K562 (cell line): ENCODE measurements around the gene ZNF618. TPM values are rescaled to one million over a fixed set of nuclear protein-coding genes. Genes with fewer than 3 reads are reported as not detected.

Experiments used
- CBX3 ChIP-seq, 2 experiments: IDR thresholded peaks; 1 replicate in 1 of 2; 2 replicates in 1 of 2; pipeline ENCODE4 v1.6.1; 2012; ENCODE audit warnings: inconsistent platforms in 2 of 2, low read length in 2 of 2, borderline replicate concordance in 1 of 2, control low read depth in 1 of 2
- CXXC5 ChIP-seq: fragments of 250-450 bp; sonication (Bioruptor Pico); IDR thresholded peaks from 2 replicates; pipeline ENCODE4 v1.8.0; 2022; ENCODE audit warnings: inconsistent platforms, mild to moderate bottlenecking, moderate library complexity
- ELF1 ChIP-seq: fragments of 200-800 bp; sonication (Bioruptor generic); IDR thresholded peaks from 2 replicates; pipeline ENCODE4 v1.6.1; 2016; ENCODE audit warnings: missing genetic modification characterization, missing compliant biosample characterization
- EZH2 ChIP-seq: IDR thresholded peaks from 2 replicates; pipeline ENCODE4 v1.6.1; 2012; ENCODE audit warnings: low read depth, mild to moderate bottlenecking, inconsistent platforms, low read length, borderline replicate concordance
- GTF2A2 ChIP-seq: IDR thresholded peaks from 2 replicates; pipeline ENCODE4 v1.6.1; 2016; ENCODE audit warnings: mild to moderate bottlenecking, missing genetic modification characterization, missing compliant biosample characterization
- L3MBTL2 ChIP-seq: fragments of 450-650 bp; IDR thresholded peaks from 2 replicates; pipeline ENCODE4 v1.6.1; 2016; ENCODE audit warnings: mild to moderate bottlenecking, moderate library complexity
- NEUROD1 ChIP-seq: fragments of 150-350 bp; IDR thresholded peaks from 2 replicates; pipeline ENCODE4 v1.6.1; 2014; ENCODE audit warnings: borderline replicate concordance, low read length, low read depth; ENCODE audit not compliant: partially characterized antibody
- NFYB ChIP-seq: IDR thresholded peaks from 2 replicates; pipeline ENCODE4 v1.6.1; 2011; ENCODE audit warnings: mild to moderate bottlenecking, moderate library complexity; ENCODE audit not compliant: insufficient read length; ENCODE audit errors: extremely low read depth
- NR2C2 ChIP-seq, 2 experiments: fragments of 200-800 bp in 1 of 2; sonication (Bioruptor generic) in 1 of 2; sonication (generic) in 1 of 2; formaldehyde crosslinking in 1 of 2; IDR thresholded peaks; 2 replicates each; pipeline versions ENCODE4 v1.6.1 to v1.8.0; 2016 to 2022; ENCODE audit warnings: mild to moderate bottlenecking in 1 of 2, missing compliant biosample characterization in 1 of 2, missing genetic modification characterization in 1 of 2, missing genetic modification reagents in 1 of 2
- NUFIP1 ChIP-seq: fragments of 450-650 bp; IDR thresholded peaks from 2 replicates; pipeline ENCODE4 v1.6.1; 2018; ENCODE audit not compliant: partially characterized antibody
- PKNOX1 ChIP-seq: fragments of 450-650 bp; IDR thresholded peaks from 2 replicates; pipeline ENCODE4 v1.6.1; 2016
- POLR2H ChIP-seq: IDR thresholded peaks from 2 replicates; pipeline ENCODE4 v1.6.1; 2016; ENCODE audit warnings: missing genetic modification characterization, low read depth, mild to moderate bottlenecking, control low read depth, missing compliant biosample characterization, moderate library complexity
- PRDM10 ChIP-seq: fragments of 450-650 bp; IDR thresholded peaks from 2 replicates; pipeline ENCODE4 v1.6.1; 2018; ENCODE audit not compliant: partially characterized antibody
- RFX5 ChIP-seq: IDR thresholded peaks from 2 replicates; pipeline ENCODE4 v1.6.1; 2011; ENCODE audit warnings: low read depth, mild to moderate bottlenecking, improper control_type of control experiment, low read length
- SETDB1 ChIP-seq: IDR thresholded peaks from one replicate; pipeline ENCODE4 v1.6.1; 2012; ENCODE audit warnings: low read length, control low read depth, inconsistent platforms
- SIX5 ChIP-seq, 2 experiments: IDR thresholded peaks; 2 replicates each; pipeline ENCODE4 v1.6.1; 2011; ENCODE audit warnings: low read length in 2 of 2, borderline replicate concordance in 1 of 2, low read depth in 1 of 2, mild to moderate bottlenecking in 1 of 2, moderate library complexity in 1 of 2; ENCODE audit not compliant: insufficient read depth in 1 of 2
- SRSF3 ChIP-seq: fragments of 200-400 bp; formaldehyde crosslinking; IDR thresholded peaks from 2 replicates; pipeline ENCODE4 v1.6.1; 2016; ENCODE audit warnings: mild to moderate bottlenecking, low read length, moderate library complexity; ENCODE audit not compliant: insufficient read depth
- ZNF518B ChIP-seq: fragments of 250-450 bp; sonication (Bioruptor Pico); IDR thresholded peaks from 2 replicates; pipeline ENCODE4 v1.5.0; 2021; ENCODE audit warnings: mild to moderate bottlenecking, moderate library complexity
- ZNF696 ChIP-seq: fragments of 250-450 bp; sonication (Bioruptor Pico); conservative IDR thresholded peaks from 2 replicates; pipeline ENCODE4 v1.4.0; 2020; ENCODE audit warnings: mild to moderate bottlenecking, moderate library complexity
- polyA plus RNA-seq, 8 experiments: library from polyadenylated mRNA; depleted of rRNA in 4 of 8; stranded (reverse) in 5 of 8; unstranded in 3 of 8; fragments of >200 nt; fragmentation: Nextera tagmentation in 2 of 8; fragmentation: Illumina TruSeq in 1 of 8; extraction: Ambion mirVana in 2 of 8; extraction: Trizol in 1 of 8; gene quantifications; 2 replicates each; pipeline versions ENCODE4 v1.2.1 to v1.2.3, GENCODE V29; 2011 to 2014; ENCODE audit warnings: inconsistent platforms in 1 of 8, missing spikeins in 1 of 8
- total RNA-seq, 7 experiments: library from RNA; depleted of rRNA in 6 of 7; stranded (reverse); fragments of >200 nt in 6 of 7; fragmentation: Illumina TruSeq in 2 of 7; extraction: Trizol in 2 of 7; gene quantifications; 2 replicates each; pipeline versions ENCODE4 v1.2.1 to v1.2.3, GENCODE V29; 2011 to 2021; ENCODE audit warnings: low replicate concordance in 1 of 7

Gene ZNF618
- total and polyA plus RNA-seq, 9 of the 15 experiments (the other 6 are each of a cell fraction or from before 2014, with no cell fraction given), result 0.08 to 13.7 (median 3.4) TPM

GRCh38 chr9:113879318-113879717 is 3.2 kb downstream of the ZNF618 start (continued):
- TF ChIP-seq GTF2A2 (tag), result no peak
- TF ChIP-seq SETDB1, result no peak
- TF ChIP-seq CXXC5 (CRISPR knock-in tag), result no peak
- peak; percentile 80 for TF ChIP-seq POLR2H
- TF ChIP-seq NR2C2 (CRISPR knock-in tag; IDR thresholded peaks at IDR 0.05), result no peak
- peak; percentile 81 for TF ChIP-seq NR2C2 (tag; IDR thresholded peaks at IDR 0.05)
- TF ChIP-seq SRSF3, result no peak
- no peak for TF ChIP-seq PKNOX1
- TF ChIP-seq NEUROD1, result no peak
- TF ChIP-seq CBX3 (IDR thresholded peaks at IDR 0.05; ENCODE audit: borderline replicate concordance in 1 of 2, low read length in 2 of 2), result peak in 1 of 2 experiments; percentile 60; a peak in 1 of 3 replicates
- TF ChIP-seq SIX5 (IDR thresholded peaks at IDR 0.05; ENCODE audit: borderline replicate concordance in 1 of 2, insufficient read depth in 1 of 2, low read depth in 1 of 2, low read length in 2 of 2), result no peak
- TF ChIP-seq ELF1 (tag), result peak; percentile 47; the same call in 1 of the 2 replicates
- no peak for TF ChIP-seq RFX5
- peak; percentile 66 for TF ChIP-seq L3MBTL2
- TF ChIP-seq NUFIP1, result no peak
- TF ChIP-seq ZNF696 (CRISPR knock-in tag), result no peak
- TF ChIP-seq EZH2, result no peak
- no peak for TF ChIP-seq PRDM10
- no peak for TF ChIP-seq NFYB
- no peak for TF ChIP-seq ZNF518B (CRISPR knock-in tag)
